Kidney (tissue), 14 donors: Measurements from ENCODE around the gene NEK9. TPM values are rescaled to one million over a fixed set of nuclear protein-coding genes. Genes with fewer than 3 reads are reported as not detected.

Experiments
- DNase-seq, 5 donors: peaks; one replicate each; pipeline ENCODE4 v3.0.0-alpha.2; 2013 to 2020
- FAIRE-seq: peaks from 2 replicates; lab custom pipeline; 2012; peaks lifted over from hg19 to GRCh38; lab: Jason Lieb, UNC
- H3K27ac ChIP-seq, 2 donors: one replicate each; pipeline ENCODE4 v1.7.0; 2013; ENCODE audit warnings: low read depth in 2 of 2, low read length in 2 of 2, inconsistent platforms in 1 of 2
- H3K27me3 ChIP-seq: one replicate; pipeline ENCODE4 v1.7.1; 2013; ENCODE audit warnings: low read length, inconsistent platforms; ENCODE audit not compliant: control insufficient read depth, insufficient read depth
- H3K36me3 ChIP-seq, 3 donors: one replicate each; pipeline versions ENCODE4 v1.7.0 to v1.7.1; 2013; ENCODE audit warnings: low read length in 3 of 3, control low read depth in 1 of 3, inconsistent platforms in 1 of 3; ENCODE audit not compliant: insufficient read depth in 3 of 3, control insufficient read depth in 2 of 3
- H3K4me1 ChIP-seq, 3 donors: one replicate each; pipeline versions ENCODE4 v1.7.0 to v1.7.1; 2013; ENCODE audit warnings: low read length in 3 of 3, inconsistent platforms in 1 of 3, low read depth in 1 of 3; ENCODE audit not compliant: control insufficient read depth in 2 of 3, insufficient read depth in 2 of 3
- H3K4me3 ChIP-seq, 3 donors: one replicate each; pipeline versions ENCODE4 v1.7.0 to v1.8.1; 2013; ENCODE audit warnings: low read length in 3 of 3, control low read depth in 1 of 3, inconsistent platforms in 1 of 3
- H3K9ac ChIP-seq, 3 donors: one replicate each; pipeline versions ENCODE4 v1.7.0 to v1.7.1; 2013; ENCODE audit warnings: low read length in 3 of 3, control low read depth in 1 of 3, inconsistent platforms in 1 of 3
- H3K9me3 ChIP-seq, 3 donors: one replicate each; pipeline versions ENCODE4 v1.7.0 to v1.7.1; 2013; ENCODE audit warnings: low read length in 3 of 3, control low read depth in 1 of 3, inconsistent platforms in 1 of 3; ENCODE audit not compliant: control insufficient read depth in 2 of 3, insufficient read depth in 1 of 3
- intact Hi-C: fragments of 100-400 bp; cut with DNase I; formaldehyde crosslinking; loops from one replicate; pipeline ENCODE4 v1.11.1; 2022
- polyA plus RNA-seq: library from polyadenylated mRNA; stranded (reverse); fragments of 350-450 nt; fragmentation: Illumina TruSeq; extraction: RNeasy Lipid Tissue Mini Kit (QIAGEN cat#74804); gene quantifications from one replicate; pipeline ENCODE4 v1.2.3, GENCODE V29; 2014; ENCODE audit warnings: low read depth, low replicate concordance; ENCODE audit not compliant: insufficient read depth
- total RNA-seq: library from RNA; stranded (reverse); fragmentation: NEBNext Ultra II Directional; extraction: Animal tissue kit (Norgen Biotek cat#: 25700); gene quantifications from one replicate; pipeline ENCODE4 v1.2.1, GENCODE V29; 2021
- TF ChIP-seq, protein P1 (sequence below): IDR thresholded peaks from 3 replicates; pipeline ENCODE4 v1.5.1; 2012; ENCODE audit warnings: mild to moderate bottlenecking, moderate library complexity, borderline replicate concordance; ENCODE audit not compliant: insufficient read depth; ENCODE audit errors: extremely low read depth
- donor health status: control.
- donor health status: control.
- donor health status: control.
- donor health status: control.
- donor health status: control.
- donor health status: DM: yes; HTN: yes; CAD: no.
- donor health status: Normal renal cell carcinoma (clear cell type).

Gene NEK9
- total and polyA plus RNA-seq, 2 donors from 2014 or later, result 25.4 to 81.5 TPM

DNA sequence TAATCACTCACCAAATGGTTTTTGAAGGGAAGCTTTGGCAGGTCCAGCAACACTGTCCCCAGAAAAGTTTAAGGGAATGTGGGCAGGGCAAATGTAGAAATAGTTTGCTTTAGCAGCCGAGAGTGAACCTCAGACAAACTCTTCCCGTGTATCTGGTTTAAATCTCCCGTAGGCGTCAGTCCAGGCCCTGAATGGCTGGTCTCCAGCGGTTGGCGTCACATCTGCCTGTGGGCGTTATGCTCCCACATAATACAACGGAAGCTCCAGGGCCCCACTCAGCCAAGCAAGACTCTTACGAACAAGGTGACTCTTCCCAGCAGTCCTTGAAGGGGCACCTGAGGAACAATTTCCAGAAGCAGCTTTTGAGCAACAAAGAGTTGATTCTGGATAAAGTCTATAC lies 56.5 kb downstream of the NEK9 start:
- DNase-seq (peak in 2 of 5 donors; percentile 46 to 69), FAIRE-seq (no peak)
- peak overlapping the region in 2 of 3 donors; percentile 4 to 86 for H3K9ac ChIP-seq
- no peaks in the 10 kb centered on the region for H3K9me3 ChIP-seq
- intact Hi-C loops, result no loop called here
- TF ChIP-seq, protein P1, sequence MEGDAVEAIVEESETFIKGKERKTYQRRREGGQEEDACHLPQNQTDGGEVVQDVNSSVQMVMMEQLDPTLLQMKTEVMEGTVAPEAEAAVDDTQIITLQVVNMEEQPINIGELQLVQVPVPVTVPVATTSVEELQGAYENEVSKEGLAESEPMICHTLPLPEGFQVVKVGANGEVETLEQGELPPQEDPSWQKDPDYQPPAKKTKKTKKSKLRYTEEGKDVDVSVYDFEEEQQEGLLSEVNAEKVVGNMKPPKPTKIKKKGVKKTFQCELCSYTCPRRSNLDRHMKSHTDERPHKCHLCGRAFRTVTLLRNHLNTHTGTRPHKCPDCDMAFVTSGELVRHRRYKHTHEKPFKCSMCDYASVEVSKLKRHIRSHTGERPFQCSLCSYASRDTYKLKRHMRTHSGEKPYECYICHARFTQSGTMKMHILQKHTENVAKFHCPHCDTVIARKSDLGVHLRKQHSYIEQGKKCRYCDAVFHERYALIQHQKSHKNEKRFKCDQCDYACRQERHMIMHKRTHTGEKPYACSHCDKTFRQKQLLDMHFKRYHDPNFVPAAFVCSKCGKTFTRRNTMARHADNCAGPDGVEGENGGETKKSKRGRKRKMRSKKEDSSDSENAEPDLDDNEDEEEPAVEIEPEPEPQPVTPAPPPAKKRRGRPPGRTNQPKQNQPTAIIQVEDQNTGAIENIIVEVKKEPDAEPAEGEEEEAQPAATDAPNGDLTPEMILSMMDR, result no peak
- peak overlapping the region in 2 of 3 donors; percentile 9 to 82 for H3K4me3 ChIP-seq
- H3K36me3 ChIP-seq, result no peaks in the 10 kb centered on the region
- no peaks in the 10 kb centered on the region for H3K27me3 ChIP-seq
- H3K4me1 ChIP-seq, result peaks cover 4 to 11% (median 6%) of the 10 kb centered on the region in 3 donors
- H3K27ac ChIP-seq, result peak overlapping the region; percentile 72 to 96

GRCh38 chr14:75069811-75070145 lies 57.1 kb downstream of the NEK9 start:
- intact Hi-C loops, result no loop called here
- H3K9ac ChIP-seq, result peak overlapping the region; percentile 4 to 86 (median 22)
- peak overlapping the region; percentile 72 to 96 for H3K27ac ChIP-seq
- H3K9me3 ChIP-seq, result no peaks in the 10 kb centered on the region
- H3K27me3 ChIP-seq, result no peaks in the 10 kb centered on the region
- no peak for FAIRE-seq
- DNase-seq, result no peak
- peak overlapping the region; percentile 41 to 82 (median 73) for H3K4me3 ChIP-seq
- TF ChIP-seq, protein P1, result no peak
- H3K4me1 ChIP-seq, result peaks cover 4 to 11% (median 6%) of the 10 kb centered on the region in 3 donors
- no peaks in the 10 kb centered on the region for H3K36me3 ChIP-seq

DNA sequence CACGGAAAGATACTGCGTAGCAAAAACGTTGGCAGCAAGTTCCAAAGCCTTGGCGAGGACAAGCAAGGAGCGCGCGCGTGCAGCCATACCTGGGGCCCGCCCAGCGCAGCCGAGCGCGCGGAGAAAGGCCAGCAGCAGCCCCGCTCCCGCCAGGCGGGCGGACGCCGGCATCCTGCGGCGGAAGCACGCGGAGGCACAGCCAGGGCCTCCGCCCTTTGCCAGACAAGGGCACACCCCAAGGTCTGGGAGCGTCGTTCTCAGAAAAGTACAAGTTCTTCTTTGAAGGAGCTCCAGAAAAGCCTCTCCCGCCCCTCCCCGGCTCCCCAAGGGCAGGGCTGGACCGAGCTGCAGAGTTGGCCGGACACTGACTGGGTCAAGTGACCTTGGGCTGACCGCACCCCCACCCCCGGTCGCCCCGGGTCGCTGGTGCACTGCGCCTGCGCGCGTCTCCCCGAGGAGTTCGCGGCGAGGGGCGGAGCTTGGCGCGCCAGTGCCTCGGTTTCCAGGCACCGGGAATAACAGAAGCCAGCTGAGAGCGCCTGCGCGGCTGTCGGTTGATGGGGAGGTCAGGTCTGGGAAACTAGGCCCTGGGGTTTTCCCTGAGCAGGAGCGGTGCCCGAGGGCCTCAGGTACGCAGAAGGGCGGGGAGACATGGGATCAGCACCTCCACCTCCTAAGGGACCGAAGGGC lies 57.6 kb downstream of the NEK9 start, which contains the start of gene ZC2HC1C:
Gene ZC2HC1C (plus strand): TSS at position 521 of the 690 bp plus-strand sequence. CDS start 933 bp downstream, outside the sequence.
- Histone ChIP-seq H3K4me3 (peak within 1 kb of the TSS; percentile 73 to 88 (median 82)), H3K9me3 (no peaks in the 10 kb centered on the region), H3K27me3 (no peaks in the 10 kb centered on the region), H3K36me3 (no peaks in the 10 kb centered on the region), H3K4me1 (peaks cover 4 to 11% (median 6%) of the 10 kb centered on the region in 3 donors), H3K9ac (peak within 1 kb of the TSS; percentile 4 to 86 (median 68)), H3K27ac (peak within 1 kb of the TSS; percentile 72 to 96)
- FAIRE-seq, result no peak
- intact Hi-C loops, result no loop called here
- TF ChIP-seq, protein P1, result no peak
- peak; percentile 93 to 99 (median 95) for DNase-seq
